NCI-H1436 treated with DMSO at 0.1 percent for 48 hours (cell line): ENCODE results near the gene TCF4.

Source experiments
- DNase-seq: peaks from one replicate; lab custom pipeline; 2025; lab: John Stamatoyannopoulos, UW

TCF4 gene

GRCh38 chr18:55588111-55588869 is at the start of gene TCF4:
Gene TCF4, minus strand, starts transcription at chr18:55588192. Its CDS starts 1,076 bp downstream, at chr18:55587116.
- no peak for DNase-seq

GRCh38 chr18:55637204-55637603 is 49.2 kb upstream of the TCF4 start:
- no peak for DNase-seq

GRCh38 chr18:55635439-55635838 is 47.4 kb upstream of the TCF4 start:
- DNase-seq, result no peak

- no peak for DNase-seq
Observed at GRCh38 chr18:55634545-55634944, 46.6 kb upstream of the TCF4 start.

- no peak for DNase-seq
Observed at GRCh38 chr18:55633032-55633431, 45.0 kb upstream of the TCF4 start.

GRCh38 chr18:55629133-55629532 is 41.1 kb upstream of the TCF4 start:
- no peak for DNase-seq

GRCh38 chr18:55627007-55627406 is 39.0 kb upstream of the TCF4 start:
- no peak for DNase-seq

- DNase-seq, result no peak
Observed at GRCh38 chr18:55625901-55626300, 37.9 kb upstream of the TCF4 start.

- DNase-seq, result no peak
Observed at GRCh38 chr18:55623626-55624025, 35.6 kb upstream of the TCF4 start.

GRCh38 chr18:55610506-55610905 is 22.5 kb upstream of the TCF4 start:
- DNase-seq, result no peak

GRCh38 chr18:55609160-55609825 is 21.3 kb upstream of the TCF4 start:
- no peak for DNase-seq

GRCh38 chr18:55608497-55608896 is 20.5 kb upstream of the TCF4 start:
- DNase-seq, result no peak

- no peak for DNase-seq
Observed at GRCh38 chr18:55607773-55608172, 19.8 kb upstream of the TCF4 start.

- DNase-seq, result no peak
Observed at GRCh38 chr18:55605733-55606338, 17.8 kb upstream of the TCF4 start.

GRCh38 chr18:55603775-55604174 is 15.8 kb upstream of the TCF4 start:
- DNase-seq, result no peak

- no peak for DNase-seq
Observed at GRCh38 chr18:55593888-55594287, 5.9 kb upstream of the TCF4 start.

- DNase-seq, result no peak
Observed at GRCh38 chr18:55592572-55592971, 4.6 kb upstream of the TCF4 start.

GRCh38 chr18:55592106-55592505 is 4.1 kb upstream of the TCF4 start:
- no peak for DNase-seq

- peak; percentile 81 for DNase-seq
Observed at GRCh38 chr18:55589625-55590291, 1.8 kb upstream of the TCF4 start.

GRCh38 chr18:55588870-55589595 is 1.0 kb upstream of the TCF4 start:
- DNase-seq, result no peak

- DNase-seq, result no peak
Observed at GRCh38 chr18:55587418-55588110, 428 bp downstream of the TCF4 start.
